Measurements from ENCODE around the gene YOD1.

YOD1 gene

DNA sequence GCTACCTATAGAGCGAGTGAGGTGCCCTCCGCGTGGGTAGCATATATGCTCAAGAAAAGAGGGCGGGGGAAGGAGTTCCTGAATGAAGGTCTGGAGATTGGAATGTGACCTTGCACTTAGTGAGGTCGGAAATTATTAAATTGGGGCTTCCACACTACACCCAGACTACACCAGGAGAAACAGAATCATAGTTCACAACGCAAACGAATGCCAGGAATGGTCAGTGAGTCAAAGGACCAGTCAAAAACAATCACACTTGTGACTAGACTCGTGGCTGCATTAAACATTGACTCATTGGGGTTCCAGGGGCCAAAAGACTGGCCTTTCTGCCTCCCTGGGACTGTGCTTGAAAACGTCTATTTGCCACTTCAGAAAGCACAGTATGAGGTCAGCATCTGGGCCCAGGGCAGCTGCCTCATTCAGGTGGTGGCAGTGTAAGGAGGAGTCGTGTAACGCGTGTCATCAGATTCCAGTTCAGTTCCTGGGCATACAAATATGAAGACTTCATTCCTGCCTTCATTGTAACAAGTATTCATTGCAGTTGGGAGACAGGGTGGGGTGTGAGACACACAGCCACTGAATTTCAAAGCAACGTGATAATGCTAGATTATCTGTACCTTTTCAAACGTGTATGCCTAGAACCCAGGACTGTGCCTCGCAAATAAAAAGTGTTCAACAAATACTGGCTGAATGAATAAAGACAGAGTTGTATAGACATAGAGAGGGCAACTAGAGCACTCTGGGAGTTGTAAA lies at the start of gene YOD1:
Gene YOD1, minus strand, starts transcription at position 18 of the 753 bp plus-strand sequence. CDS start 178 bp downstream, outside the sequence.
- FAIRE-seq: no peak

DNA sequence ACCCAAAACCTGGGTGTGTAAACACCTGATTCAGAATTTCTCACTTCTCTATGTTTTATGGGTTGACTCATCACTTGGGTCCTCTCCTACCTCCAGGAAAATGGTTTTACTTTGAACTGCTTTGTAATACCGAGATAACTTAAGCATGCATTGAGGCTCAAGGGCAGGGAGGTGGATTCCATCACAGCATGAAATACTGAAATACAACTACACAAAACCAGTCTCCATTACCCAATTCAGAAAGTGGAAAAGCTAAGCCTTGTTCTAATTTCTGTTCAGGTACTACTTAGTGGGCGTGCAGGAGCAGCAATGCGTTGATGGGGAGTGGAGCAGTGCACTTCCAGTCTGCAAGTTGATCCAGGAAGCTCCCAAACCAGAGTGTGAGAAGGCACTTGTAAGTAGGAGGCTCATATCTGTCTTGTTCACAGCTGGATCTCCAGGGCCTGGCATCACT lies 46.9 kb upstream of the YOD1 start:
- no peak for FAIRE-seq

DNA sequence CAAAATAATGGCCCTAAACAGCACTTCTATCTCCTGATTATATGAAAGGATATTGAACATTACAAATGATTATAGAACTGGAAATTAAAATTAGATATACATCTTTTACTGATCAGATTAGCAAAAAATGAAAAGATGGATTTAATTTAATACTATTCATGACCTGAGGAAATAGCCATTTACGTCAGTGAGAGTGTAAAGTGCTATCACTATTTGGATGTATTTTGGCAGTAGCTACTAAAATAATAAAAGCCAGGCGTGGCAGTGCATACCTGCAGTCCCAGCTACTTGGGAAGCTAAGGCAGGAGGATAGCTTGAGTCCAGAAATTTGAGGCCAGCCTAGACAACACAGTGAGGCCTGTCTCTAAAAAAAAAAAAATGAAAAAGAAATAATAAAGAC lies 42.9 kb upstream of the YOD1 start:
- FAIRE-seq: no peak

DNA sequence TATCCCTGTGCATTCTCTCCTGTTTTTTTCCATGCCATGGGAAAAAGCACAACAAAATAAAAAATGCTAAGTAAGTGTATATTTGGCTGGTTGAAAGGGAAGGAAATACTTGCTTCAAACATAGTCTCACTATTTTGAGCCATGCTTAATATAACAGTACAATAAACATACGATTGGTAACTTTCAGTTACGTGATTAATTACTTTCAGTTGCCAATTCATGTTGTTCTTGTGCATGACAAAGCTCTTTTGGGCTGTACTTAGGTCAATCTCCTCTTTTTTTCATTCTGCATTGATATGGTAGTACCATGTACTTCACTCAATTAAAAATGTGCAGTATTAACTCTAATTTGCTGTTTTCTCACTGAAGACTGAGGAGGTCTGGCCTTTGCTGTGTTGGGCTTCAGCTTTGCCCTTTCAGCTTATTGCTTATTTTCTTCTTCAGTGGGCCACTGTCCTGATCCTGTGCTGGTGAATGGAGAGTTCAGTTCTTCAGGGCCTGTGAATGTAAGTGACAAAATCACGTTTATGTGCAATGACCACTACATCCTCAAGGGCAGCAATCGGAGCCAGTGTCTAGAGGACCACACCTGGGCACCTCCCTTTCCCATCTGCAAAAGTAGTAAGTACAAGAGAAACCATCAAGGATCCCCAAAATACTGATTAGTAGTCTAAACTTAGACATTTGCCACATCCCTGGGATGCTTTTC lies 40.3 kb upstream of the YOD1 start:
- no peak for FAIRE-seq

DNA sequence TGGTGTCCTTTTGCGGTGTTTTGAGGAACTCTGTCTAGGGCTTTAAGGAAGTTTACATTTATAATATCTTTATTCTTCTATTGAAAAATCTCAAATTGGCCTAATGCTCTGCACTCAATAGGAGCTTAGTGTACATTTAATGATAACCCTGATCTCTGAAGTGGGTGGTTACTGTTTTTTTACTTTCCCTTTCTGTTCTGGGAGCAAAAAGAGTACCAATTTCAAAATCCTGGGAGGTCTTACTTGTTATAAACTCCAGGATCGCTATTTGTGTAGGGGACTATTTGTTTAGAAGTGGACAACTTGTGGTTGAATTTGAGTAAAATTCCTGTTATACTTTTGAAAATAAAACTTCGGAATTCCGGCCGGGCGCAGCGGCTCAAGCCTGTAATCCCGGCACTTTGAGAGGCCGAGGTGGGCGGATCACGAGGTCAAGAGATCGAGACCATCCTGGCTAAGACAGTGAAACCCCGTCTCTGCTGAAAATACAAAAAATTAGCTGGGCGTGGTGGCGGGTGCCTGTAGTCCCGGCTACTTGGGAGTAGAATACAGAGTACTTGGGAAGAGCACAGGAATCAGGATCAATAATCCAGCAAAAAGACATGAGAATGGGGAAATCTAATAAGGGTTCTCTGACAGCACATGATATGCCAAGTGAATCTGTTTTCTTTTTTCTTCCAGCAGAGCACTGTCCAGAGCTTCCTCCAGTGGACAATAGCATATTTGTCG lies 38.8 kb upstream of the YOD1 start:
- no peak for FAIRE-seq

DNA sequence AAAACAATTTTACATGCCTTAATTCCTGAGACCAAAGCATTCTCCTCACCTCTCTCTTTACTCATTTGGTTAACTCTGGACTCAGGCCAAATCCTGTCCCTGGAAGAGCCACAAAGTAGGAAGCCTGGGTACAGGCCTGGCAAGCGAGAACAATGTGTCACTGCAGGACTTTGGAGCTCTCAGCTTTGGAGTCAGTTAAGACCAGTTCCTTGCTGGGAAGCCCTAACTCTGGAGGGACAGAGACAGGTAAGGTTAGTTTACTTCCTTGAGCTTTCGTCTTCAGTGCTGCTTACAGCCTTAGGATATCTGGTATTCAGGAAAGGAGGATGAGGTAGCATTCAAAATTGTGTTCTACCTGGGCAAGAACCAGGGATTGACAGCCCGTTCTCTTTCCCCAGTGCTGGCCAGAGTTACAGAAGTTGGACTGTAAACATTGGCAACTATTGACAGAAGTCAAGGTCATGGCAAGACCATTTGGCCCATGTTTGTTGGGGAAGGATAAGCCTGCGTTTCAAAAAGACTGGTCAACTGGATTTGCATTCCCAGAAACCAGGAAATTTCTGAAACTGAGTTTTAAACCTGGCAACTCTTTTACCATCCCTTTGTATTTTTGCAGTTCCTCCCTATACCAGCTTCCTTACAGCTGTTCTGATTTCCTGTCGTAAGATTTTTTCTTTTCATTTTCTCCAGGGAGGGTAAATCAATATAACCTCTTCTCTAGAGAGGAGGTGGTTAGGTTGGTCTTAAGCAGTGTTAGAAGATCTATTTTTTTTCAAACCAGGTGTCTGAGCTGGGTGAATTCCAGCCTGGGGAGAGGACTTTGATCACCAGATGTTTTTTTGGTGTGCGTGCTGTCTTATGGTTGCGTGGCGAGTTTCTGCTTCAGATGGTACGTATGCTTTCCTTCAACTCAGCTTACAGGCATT lies 38.0 kb upstream of the YOD1 start, which contains the start of gene C4BPB:
Gene C4BPB, plus strand, starts transcription at position 160 of the 926 bp plus-strand sequence. Its CDS starts 672 bp downstream, at position 832.
- no peak for FAIRE-seq

DNA sequence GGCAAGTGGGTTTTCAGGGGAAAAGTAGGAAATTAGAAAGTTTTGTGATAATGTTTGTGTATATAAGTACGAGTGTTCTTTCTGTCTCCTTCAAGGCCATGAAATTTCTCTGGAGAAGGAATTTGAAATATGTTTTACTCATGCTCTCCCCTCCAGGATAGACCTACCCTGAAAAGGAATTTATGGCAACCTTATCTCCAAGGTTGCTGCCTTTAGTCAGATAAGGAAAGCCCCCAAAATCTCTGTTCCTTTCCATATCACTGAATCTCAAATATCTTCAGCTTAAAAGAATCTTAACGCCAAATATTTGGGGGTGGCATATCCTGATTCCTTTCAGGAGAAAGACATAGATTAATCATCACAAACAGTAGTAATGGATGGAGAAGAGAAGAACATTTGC lies 37.2 kb upstream of the YOD1 start:
- FAIRE-seq: no peak

DNA sequence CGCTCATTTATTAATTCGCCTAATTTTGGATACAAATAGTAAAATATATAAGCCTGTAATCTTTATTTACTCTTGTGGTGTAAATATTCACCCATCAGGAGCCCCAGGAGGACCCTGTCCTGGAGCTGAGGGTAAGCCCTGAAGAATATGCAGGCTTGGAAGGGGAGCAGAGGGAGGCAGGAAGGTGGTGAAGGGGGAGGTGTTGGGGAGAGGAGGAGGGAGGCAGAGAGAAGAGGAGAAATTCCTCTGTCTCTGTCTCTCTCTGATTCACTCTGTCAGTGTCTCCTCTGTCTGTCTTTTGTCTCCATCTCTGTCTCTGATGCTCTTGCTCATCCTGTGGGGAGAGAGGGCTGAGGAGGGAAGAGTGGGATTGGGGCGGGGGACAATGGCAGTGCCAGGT lies 34.9 kb upstream of the YOD1 start:
- FAIRE-seq: no peak

DNA sequence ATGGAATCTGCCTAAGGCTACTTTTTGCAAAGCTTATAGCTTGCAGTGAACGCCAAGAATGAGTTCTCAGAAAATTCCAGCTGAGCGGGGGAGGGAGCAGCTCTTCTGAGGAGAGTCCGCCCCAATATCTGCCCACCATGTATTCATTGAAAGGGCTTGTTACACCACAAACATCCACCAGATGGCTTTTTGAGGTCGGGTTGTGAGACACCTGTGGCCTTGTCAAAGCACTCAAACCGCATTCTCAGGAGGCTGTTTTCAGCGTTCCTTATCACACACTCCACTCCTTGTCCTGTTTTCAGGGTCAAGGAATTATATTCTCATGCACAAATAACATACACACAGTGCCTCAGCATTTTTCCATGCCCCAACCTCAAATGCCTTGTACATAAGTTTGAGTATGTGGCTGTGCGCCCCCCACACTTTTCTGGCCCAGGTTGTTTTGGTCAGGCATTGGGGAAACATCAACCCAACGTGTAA lies 33.7 kb upstream of the YOD1 start:
- no peak for FAIRE-seq

DNA sequence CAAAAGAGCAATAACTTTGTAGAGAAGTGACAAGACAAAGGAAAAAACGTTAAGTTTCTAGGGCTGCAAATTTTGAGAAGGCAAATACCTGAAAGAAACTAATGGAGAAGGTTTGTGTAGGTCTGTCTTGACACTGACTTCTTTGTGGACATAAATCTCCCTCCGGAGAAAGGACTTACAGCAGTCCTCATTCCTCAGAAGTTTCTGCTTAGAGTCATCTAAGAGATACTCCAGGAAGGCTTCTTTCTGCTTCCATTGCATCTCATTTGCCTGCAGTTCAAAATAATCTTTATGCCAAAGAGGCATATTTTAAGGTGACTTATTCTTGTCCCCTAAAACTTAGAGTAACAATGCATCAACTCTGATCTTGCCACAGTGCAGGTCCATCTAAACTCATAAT lies 33.2 kb upstream of the YOD1 start:
- no peak for FAIRE-seq

DNA sequence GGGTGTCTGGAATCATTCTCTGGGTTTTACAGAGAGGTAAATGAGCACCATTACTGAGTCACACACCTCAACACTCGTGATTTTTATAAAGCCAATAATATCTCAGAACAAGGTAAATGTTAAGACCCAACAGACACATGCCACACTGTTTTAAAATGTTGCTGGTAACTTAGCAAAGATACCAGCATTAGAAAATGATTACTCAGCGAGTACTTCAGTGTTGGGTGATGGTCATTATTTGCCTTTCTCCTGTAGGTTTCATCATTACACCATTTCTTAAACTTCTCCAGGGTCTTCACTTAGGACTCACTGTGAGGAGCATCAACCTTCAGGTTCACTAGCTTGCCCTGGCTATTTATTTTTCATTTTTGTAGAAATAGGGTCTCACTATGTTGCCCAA lies 30.8 kb upstream of the YOD1 start:
- no peak for FAIRE-seq

DNA sequence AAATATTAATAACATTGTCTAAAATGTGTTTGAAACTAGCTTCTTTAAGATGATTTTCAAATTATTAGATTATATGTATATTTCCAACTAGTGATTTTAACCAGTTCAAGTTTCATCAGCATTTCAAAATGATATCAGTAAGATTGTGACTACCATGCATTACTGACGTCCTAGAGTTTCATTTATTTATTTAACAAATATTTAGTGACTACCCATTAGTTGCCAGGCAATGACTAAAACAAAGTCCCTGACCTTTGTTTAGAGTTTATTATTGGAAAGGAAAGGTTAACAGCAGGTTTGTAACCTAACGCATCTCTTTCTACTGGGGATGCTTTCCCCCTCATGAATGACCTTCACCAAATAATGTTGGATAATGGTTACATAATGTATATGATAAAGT lies 30.1 kb upstream of the YOD1 start:
- no peak for FAIRE-seq

DNA sequence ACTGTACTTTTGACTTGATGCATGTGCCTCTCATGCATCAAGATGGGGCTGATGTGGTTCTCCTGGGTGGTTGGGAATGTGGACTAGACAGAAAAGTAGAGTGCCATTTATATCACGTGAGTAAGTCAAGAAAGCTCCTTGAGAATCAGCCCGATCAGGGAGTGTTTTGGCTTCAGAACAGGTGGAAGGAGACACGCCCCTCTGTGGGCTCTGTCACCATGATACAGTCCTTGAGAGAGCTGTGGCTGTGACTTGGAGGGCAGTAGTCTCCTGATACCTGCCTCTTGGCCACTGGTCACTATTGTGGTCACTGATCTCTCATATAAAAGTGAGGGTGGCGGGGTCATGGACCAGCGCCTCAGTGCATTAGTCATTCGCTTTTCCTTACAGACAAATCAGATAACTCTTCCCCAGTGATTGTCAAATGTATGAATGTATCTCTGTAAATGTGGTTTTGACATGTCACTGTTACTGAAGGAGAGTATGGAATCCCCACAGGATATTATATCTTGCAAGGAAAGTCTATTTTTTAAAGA lies 28.8 kb upstream of the YOD1 start:
- no peak for FAIRE-seq

DNA sequence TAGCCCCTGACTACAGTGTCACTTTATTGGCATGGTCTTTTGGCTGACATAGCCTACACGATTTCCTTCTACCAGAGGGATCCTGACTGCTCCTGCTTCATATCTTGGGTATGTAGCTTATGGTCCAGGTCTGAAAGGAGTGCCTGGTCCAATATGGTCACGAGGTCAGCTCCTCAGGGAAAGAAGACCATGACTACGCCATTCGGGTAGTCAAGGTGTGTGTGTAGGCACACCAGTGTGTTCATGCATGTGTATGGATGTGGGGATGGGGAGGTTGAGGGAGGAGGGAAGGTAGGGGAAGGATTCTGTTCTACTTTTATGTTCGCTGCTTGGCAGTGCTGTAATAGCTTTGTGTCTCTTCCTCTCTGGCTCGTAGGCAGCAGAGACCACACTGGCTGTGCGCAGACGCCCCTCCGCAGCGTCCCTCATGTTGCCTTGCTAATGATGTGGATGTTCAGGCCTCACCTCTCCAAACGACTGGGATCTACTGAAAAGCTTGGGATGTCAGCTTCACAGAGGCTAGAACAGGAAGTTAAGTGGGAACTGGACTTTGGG lies 27.6 kb upstream of the YOD1 start:
- no peak for FAIRE-seq

DNA sequence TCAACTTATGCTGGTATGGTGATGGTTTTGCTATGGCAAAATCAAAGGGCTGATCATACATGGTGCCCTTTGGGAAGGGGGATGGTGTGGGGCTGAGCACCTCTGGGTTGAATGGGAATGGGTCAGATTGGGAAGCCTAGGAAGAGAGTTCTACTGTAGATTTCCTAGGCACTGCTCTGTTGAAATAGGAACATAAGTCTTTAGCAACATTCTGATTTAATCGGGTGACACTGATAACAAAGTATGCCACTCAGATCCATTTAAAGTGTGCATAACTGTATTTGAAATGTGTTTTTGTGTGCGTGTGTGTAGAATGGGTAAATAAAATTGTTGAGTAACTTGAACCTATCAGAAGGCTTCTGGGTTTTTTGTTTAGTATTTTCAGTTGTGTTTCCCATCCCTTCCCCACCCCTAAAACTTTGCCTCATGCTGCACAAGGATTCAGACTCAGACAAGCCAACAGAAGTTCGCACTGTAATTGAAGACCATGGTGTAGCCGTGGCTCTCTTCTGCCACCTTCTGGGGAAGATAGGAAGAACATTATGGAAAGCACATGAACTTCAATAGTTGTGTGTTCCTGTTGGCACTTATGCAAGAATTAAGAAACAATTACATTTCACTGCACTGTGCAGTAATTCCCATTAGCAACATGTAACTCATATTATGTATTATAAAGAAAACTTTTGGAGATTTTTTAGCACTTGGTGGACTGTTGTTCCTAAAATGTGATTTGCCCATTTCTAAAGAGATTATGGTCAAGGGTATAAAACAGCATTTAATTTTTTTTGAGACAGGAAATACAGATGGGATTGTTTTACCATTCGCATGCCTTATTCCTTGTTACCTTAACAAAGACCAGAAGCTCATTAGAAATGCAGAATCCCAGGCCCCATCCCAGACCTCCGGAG lies 26.7 kb upstream of the YOD1 start:
- FAIRE-seq: peak; percentile 66

DNA sequence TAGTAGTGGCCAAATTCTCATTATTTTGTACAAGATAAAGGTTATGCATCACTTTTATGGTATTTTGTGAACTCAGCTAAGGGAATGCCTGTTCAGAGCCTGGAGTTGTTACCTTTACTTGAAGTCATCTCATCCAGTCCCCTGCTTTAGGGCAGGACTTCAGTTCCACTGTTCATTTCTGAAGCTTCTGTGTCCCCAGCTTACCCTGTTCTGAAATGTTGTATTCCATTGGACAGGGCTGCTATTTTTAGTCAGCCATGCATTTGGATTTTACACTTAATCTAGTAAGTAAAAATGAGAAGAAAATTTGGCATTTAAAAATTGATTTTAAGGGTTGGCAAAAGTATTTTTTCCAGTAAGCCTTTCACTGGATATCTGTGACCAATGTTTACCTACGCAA lies 26.0 kb upstream of the YOD1 start:
- FAIRE-seq: no peak

DNA sequence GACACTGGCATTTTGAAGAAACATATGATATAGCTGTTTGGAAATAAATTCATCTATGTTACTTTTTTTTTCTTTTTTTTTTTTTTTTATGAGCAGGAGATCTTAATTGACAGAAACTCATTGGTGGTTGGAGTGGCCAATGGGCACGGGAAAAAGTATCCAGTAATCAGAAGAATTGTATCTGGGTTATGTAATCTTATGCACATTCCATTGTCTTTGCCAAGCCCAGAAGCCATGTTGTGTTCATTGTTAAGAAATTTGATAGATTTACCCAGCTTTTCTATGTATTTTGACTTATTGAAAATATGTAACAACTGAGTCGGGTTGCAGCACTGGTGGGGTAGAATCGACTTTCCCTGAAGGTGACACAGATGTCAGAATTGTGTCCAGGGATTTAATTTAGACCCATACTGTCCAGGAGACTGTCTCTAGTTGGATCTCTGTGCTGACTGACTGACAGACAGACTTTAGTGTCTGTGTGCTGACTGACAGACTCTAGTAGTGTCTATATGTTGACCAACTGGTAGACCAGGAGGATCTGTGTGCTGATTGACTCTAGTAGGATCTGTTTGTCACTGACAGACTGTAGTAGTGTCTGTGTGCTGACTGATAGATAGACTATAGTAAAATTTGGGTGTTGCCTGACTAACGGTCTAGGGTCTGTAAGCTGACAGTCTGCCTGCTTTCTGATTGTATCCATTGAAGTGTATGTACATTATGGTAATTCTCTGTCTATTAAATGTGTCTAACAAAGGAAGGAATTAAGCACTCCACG lies 25.4 kb upstream of the YOD1 start:
- no peak for FAIRE-seq

DNA sequence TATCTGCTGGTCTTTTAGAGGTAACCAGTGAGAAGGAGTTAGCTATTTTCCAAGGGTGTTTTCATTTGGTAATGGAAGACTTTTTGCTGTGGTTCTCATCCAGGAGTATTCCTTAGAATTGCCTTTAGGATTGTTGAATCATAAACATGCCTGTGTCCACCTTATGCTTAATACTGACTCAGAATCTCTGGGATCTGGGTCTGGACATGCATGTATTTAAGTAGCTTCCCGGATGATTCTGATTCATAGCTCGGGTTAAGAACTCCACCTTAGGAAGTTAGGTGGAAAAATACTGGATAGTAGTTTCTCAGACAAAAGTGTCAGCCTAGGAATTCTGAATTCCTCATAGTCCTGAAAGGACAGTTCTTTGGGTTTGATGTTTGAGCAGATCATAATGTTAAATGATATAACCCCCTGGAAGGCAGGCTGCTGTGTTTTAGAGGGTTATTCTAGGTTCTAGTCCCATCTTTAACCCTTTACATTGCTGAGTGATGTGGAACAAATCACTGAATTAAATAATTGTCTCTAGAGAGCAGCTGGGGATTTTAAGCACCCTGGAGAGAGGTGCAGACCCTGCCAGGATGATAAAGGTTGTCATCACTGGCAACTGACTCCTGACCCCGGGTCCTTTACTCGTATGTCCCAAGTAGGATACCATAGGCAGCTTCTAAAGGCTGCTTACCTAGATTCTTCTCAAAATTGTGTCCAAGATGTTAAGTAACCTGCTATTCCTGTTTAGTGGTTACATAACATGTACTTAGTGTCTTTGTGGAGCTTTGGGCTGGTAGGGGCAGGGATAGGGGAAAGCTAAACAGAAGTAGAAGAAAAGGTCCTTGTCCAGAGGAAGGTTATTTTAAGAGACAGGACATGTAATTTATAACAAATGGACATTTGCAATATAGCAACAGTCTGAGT lies 23.2 kb upstream of the YOD1 start:
- FAIRE-seq: no peak

DNA sequence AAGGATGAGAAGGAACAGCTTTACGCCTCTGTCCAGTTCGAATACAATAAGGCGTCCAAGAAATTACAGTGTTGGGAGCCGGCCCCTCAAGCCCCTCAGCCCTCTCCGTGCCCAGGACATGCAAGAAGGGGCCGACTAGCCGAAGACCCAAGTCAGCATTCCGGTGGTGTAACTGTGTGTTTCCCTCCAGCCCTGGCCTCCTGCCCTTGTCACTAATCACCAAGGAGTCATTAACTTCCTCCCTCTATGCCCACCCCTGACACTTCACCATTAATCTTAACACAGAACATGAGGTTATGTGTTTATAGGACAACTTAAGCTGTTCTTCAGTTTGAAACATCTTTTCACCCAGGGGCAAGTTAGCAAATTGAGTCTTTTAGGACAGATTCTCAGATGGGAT lies 21.2 kb upstream of the YOD1 start:
- FAIRE-seq: no peak

All from colon (tissue), 2 donors.